ENCODE measurements around the gene RIOX2.

RIOX2 gene

DNA sequence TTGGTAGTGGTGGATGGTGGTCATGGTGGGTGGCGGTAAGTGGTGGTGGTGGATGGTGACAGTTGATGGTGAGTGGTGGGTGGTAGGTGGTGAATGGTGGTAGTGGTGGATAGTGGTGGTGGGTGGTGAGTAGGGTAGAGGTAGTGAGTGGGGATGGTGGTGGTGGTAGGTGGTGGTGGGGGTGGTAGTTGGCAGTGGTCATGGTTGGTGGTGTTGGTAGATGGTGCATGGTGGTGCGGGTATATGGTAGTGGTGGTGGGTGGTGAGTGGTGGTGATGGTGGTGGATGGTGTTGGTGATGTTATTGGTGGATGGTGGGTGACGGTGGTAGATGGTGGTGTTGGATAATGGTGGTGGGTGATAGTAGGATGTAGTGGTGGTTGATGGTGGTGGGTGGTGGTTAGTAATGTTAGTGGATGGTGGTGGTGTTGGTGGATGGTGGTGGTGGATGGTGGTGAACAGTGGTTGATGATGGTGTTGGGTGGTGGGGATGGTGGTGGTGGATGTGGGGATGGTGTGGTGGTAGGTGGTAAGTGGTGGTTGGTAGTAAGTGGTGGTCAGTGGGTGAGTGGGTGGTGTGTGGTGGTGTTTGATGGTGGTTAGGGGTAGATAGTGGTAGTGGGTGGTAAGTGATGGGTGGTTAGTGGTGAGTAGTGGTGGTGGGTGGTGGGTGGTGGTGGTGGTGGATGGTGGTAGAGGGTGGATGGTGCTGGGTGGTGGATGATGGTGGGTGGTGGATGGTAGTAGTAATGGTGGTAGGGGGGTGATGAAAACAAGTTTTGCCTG is 16.7 kb upstream of the RIOX2 start:
- DNase-seq = no peak

GRCh38 chr3:97987306-97987705 is 15.1 kb upstream of the RIOX2 start:
- DNase-seq = no peak

- DNase-seq = no peak
Observed at GRCh38 chr3:97983933-97984491, 11.8 kb upstream of the RIOX2 start.

DNA sequence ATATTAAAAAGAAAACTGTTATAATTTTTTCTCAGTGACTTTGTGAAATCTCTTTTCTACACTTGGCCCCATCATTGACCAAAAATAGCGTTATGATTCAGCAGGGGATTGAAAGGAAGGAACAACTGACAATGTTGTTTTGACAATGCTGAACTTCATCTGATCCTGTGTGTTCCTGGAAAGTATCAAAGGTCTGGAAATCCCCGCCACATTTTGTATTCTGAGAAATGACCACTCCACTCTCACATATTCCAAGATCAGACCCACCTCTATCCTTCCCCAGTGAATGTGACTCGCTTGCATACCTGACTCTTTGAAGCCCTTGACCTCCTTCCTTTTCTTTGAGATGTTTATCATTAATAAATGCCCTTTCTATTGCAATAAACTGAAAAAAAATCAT is 9.7 kb upstream of the RIOX2 start:
- no peak for DNase-seq

GRCh38 chr3:97979610-97980009 is 7.4 kb upstream of the RIOX2 start:
- DNase-seq = no peak

GRCh38 chr3:97975466-97975865 is 3.2 kb upstream of the RIOX2 start:
- no peak for DNase-seq

DNA sequence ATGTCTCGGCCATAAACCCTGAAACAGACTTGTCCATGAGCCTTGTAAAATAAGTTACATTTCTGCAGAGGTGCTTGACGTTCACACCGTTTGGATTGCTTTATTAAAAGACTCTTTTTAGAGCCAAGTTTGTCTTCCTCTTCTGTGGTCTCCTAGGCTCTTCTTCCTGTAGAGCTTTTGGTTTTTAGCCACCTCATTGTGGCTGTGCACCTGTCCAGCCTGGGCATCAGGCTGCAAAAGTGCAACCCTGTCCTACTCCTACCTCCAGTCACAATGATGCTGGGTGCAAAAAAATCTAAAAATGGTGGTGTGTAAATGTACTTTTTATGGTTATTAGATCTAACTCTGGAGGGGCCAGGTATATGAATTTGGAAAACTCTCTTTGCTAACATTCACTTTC is 2.8 kb upstream of the RIOX2 start:
- DNase-seq = no peak

DNA sequence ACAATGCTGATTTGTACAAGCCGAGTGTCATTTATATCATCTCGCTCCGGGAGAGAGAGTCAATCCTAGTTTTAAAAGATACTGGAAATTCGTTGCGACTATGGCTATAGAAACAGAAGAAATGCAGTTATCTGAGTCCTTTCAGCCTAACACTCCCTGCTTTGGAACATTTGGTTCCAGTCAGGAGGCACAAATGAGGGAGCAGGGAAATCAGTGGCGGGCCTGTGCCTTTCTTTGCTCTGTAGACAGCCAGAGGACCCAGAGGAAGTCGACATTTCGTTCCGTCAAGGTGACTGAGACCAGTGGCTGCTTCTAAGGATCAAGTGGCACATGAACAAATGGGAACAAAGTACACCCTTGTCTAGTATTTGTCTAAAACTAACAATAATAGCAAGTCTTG is 745 bp upstream of the RIOX2 start:
- DNase-seq = no peak

GRCh38 chr3:97970956-97971620 is 1.1 kb downstream of the RIOX2 start:
- DNase-seq = no peak

- DNase-seq = no peak
Observed at GRCh38 chr3:97970156-97970555, 2.1 kb downstream of the RIOX2 start.

- DNase-seq = no peak
Observed at GRCh38 chr3:97969541-97969940, 2.7 kb downstream of the RIOX2 start.

DNA sequence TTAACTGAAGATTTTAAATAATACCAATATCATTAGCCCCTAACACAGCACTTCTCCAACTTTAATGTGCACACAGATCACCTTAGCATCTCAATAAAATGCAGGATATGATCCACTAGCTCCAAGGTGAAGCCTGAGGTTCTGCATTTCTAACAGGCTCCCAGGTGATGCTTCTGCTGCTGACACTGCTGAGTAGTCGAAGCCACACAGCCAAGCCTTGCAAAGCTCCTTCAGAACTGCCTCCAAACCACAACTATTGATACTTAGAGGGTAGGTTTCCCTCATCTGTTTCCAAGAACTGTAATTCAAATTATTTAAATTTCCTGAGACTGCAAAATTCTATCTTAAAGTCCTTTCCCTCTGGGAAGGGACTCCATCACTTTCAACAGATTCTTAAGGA is 3.9 kb downstream of the RIOX2 start:
- no peak for DNase-seq

- no peak for DNase-seq
Observed at GRCh38 chr3:97967966-97968365, 4.3 kb downstream of the RIOX2 start.

- DNase-seq = no peak
Observed at GRCh38 chr3:97960993-97961766, 11.1 kb downstream of the RIOX2 start.

GRCh38 chr3:97960551-97960950 is 11.7 kb downstream of the RIOX2 start:
- DNase-seq = no peak

- no peak for DNase-seq
Observed at GRCh38 chr3:97959872-97960271, 12.4 kb downstream of the RIOX2 start.

DNA sequence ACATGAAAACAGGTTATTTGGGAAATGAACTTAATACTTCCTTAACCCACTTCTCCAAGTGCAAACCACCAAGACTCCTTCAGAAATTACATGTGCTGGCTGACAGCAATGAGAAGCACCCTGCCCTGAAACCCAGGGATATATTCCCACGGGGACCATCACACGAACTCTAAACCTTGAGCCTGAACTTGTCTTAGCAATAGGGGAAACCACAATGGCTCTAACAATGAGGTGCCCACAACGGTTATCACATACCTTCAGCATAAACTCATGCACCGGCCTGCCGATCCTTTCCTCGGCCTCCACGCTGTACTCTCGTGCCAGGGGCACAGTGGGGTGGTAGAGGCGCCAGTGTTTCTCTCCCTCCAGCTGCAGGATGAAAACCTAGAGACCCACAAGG is 13.4 kb downstream of the RIOX2 start:
- no peak for DNase-seq

GRCh38 chr3:97958396-97958795 is 13.8 kb downstream of the RIOX2 start:
- no peak for DNase-seq

DNA sequence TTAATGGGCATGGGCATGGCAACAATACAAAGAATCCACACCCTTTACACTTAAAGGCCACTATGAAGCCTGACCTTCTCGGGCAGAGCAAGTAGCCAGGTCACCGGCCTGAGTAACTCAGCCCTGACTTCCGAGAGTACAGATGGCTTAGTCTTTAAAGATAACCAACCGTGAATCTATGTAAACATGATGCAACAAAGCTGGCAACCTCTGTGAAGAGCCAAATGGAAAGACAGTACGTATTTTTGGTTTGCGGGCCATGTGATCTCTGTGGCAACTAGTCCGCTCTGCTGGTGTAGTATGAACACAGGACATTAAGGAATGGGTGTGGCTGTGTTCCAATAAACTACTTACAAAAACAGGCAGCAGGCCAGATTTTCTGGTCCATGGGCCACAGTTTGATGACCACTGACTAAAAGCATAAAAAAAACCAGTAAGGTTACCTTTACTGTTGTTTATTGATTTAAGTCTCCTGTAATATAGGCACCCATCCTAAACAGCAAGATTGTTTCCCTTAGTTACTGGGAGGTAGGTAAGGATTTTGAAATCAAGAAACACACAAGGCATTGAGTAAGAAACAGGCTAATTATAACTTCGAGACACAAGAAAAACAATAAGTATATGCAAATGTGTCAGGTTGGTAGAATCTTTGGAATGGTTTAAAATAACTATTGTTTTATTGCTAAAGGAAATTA is 14.5 kb downstream of the RIOX2 start:
- DNase-seq = no peak

DNA sequence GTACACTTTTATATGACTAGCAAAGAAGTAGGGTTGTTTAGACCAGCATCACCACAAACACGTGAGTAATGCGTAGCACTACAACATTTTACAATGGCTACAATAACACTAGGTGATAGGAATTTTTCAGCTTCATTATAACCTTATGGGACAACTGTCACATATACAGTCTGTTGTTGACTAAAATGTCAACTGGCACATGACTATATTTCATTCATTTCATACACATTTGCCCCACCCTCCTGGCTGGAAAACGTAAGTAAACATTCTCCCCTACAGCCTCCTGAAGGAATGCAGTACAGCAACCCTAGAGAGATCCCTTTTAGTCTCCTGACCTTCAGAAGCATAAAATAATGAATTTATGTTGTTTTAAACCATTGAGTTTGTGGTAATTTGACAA is 16.2 kb downstream of the RIOX2 start:
- DNase-seq = no peak

DNA sequence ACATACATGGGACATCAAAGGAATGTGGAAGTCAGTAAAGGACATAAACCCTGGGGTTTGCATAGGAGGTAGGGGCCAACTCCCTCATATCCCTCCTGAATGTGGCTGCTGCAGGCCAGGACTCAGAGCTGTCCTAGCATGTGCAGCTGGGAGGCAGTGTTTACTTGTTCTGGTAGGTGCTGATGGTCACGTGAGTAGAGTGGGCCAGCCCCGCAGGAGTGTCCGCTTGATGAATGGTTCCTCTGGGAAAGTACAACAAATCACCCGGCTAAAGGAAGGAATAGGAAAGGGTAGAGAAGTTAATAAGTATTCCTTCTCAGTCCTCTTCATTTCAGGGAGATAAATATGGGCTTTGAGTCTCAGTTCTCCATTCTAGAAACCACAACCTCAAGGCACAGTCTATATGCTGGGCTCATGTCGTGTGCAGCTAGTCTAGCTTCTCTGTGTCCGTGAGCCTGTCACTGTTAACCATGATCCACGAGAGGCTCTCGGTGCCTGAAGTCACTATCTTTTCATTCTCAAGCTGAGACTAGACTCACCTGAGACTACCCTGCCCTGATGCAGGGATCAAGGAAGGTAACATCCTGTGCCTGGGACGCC is 17.9 kb downstream of the RIOX2 start:
- no peak for DNase-seq

- DNase-seq = no peak
Observed at GRCh38 chr3:97952872-97953271, 19.4 kb downstream of the RIOX2 start.

DNA sequence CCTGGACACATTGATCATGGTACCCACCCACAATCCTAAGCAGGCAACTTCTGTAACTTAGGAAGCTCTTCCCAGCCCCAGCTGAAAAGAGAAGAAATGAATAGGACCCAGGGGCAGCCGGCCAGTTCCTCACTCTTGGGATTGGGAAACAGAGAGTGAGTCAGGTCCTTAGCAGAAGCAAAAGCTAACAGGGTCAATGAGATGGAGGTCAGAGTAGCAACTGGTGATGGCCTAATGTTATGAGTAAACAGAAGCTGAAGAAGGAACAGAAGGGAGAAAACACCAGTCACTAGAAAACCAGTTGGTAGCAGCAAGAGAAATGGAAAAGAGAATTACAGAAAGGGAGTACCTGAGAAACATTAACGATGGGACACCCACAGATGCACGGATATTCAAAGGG is 20.0 kb downstream of the RIOX2 start:
- no peak for DNase-seq
